ENCODE measurements around the gene DDN.
A peak's percentile ranks its signal among the peaks of the same experiment; 100 is the strongest.

Gene DDN

GRCh38 chr12:48991247-48992050, 7.7 kb downstream of the DDN start:
- Histone ChIP-seq H3K79me2 (ENCODE audit: control insufficient read depth, insufficient read depth, low read length, poor library complexity) (no peaks in the 10 kb centered on the region), H3K18ac (ENCODE audit: low read length) (no peak overlapping the region), H3K4me2 (ENCODE audit: low read length) (no peak overlapping the region), H2BK5ac (ENCODE audit: low read depth, low read length, poor library complexity) (no peak overlapping the region), H4K12ac (ENCODE audit: low read depth, low read length) (no peak overlapping the region), H3K27ac (ENCODE audit: low read depth, low read length) (no peak overlapping the region), H2BK120ac (ENCODE audit: insufficient read depth, low read length, poor library complexity) (no peak overlapping the region), H2BK12ac (ENCODE audit: low read length) (no peak overlapping the region), H4K8ac (ENCODE audit: low read depth, low read length) (no peak overlapping the region), H3K4me3 (ENCODE audit: low read depth, low read length) (no peak overlapping the region), H3K9ac (ENCODE audit: low read length) (no peak overlapping the region), H3K9me3 (ENCODE audit: insufficient read depth, low read depth, low read length) (no peaks in the 10 kb centered on the region), H3K27me3 (ENCODE audit: insufficient read depth, low read length) (peaks cover 10% of the 10 kb centered on the region), H3K4ac (ENCODE audit: low read depth, low read length) (no peak overlapping the region), H3K79me1 (ENCODE audit: low read length) (no peaks in the 10 kb centered on the region), H3K23ac (ENCODE audit: low read length) (no peak overlapping the region), H2AK5ac (ENCODE audit: low read length) (no peak overlapping the region), H3K4me1 (ENCODE audit: control insufficient read depth in 1 of 2, insufficient read depth in 2 of 2, low read length in 2 of 2) (peaks cover 4 to 5% of the 10 kb centered on the region in 2 experiments), H3K14ac (ENCODE audit: low read length) (no peak overlapping the region), H2AFZ (ENCODE audit: insufficient read depth, low read length, poor library complexity) (no peak overlapping the region), H4K91ac (ENCODE audit: low read depth, low read length) (no peak overlapping the region), H3K36me3 (ENCODE audit: control insufficient read depth in 1 of 2, insufficient read depth in 2 of 2, low read length in 2 of 2) (no peaks in the 10 kb centered on the region)
- no peak for DNase-seq
- no CpG with 5 or more reads among the region's 8 CpGs for WGBS (ENCODE audit: extremely low coverage, insufficient coverage, insufficient read length)

DNA sequence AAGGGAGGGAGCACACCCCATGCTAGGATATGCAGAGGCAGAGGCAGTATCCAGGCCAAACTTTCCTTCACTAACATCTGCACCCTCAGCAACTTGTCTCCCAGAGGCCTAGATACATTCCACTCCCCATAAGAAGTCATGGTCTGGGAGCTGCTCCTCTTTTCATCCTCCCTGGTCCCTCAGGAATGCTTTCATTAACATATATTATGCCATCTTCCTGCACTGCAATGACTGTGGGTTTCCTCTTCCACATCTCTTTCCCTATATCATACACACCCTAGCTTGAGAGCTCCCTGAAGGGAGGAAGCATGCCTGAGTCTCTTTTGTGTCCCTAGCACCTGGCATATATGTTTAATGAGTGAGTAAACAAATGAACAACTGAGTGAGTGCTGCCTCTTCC, 8.6 kb downstream of the DDN start:
- Histone ChIP-seq H3K79me2 (ENCODE audit: control insufficient read depth, insufficient read depth, low read length, poor library complexity) (no peaks in the 10 kb centered on the region), H2AK5ac (ENCODE audit: low read length) (no peak overlapping the region), H3K27ac (ENCODE audit: low read depth, low read length) (no peak overlapping the region), H3K9me3 (ENCODE audit: insufficient read depth, low read depth, low read length) (peaks cover 2% of the 10 kb centered on the region), H3K27me3 (ENCODE audit: insufficient read depth, low read length) (peaks cover 10% of the 10 kb centered on the region), H2BK120ac (ENCODE audit: insufficient read depth, low read length, poor library complexity) (no peak overlapping the region), H3K4me1 (ENCODE audit: control insufficient read depth in 1 of 2, insufficient read depth in 2 of 2, low read length in 2 of 2) (peaks cover 3 to 4% of the 10 kb centered on the region in 2 experiments), H4K8ac (ENCODE audit: low read depth, low read length) (no peak overlapping the region), H3K9ac (ENCODE audit: low read length) (no peak overlapping the region), H3K79me1 (ENCODE audit: low read length) (no peaks in the 10 kb centered on the region), H3K36me3 (ENCODE audit: control insufficient read depth in 1 of 2, insufficient read depth in 2 of 2, low read length in 2 of 2) (no peaks in the 10 kb centered on the region), H3K18ac (ENCODE audit: low read length) (no peak overlapping the region), H2BK12ac (ENCODE audit: low read length) (no peak overlapping the region), H3K4me2 (ENCODE audit: low read length) (no peak overlapping the region), H4K12ac (ENCODE audit: low read depth, low read length) (no peak overlapping the region), H3K23ac (ENCODE audit: low read length) (no peak overlapping the region), H3K4ac (ENCODE audit: low read depth, low read length) (no peak overlapping the region), H3K14ac (ENCODE audit: low read length) (no peak overlapping the region), H2BK5ac (ENCODE audit: low read depth, low read length, poor library complexity) (no peak overlapping the region), H2AFZ (ENCODE audit: insufficient read depth, low read length, poor library complexity) (no peak overlapping the region), H4K91ac (ENCODE audit: low read depth, low read length) (no peak overlapping the region), H3K4me3 (ENCODE audit: low read depth, low read length) (no peak overlapping the region)
- no peak for DNase-seq

- H3K9me3 ChIP-seq (ENCODE audit: insufficient read depth, low read depth, low read length) = peaks cover 2% of the 10 kb centered on the region
- no peak overlapping the region for H3K4ac ChIP-seq (ENCODE audit: low read depth, low read length)
- WGBS (ENCODE audit: extremely low coverage, insufficient coverage, insufficient read length) = no CpG with 5 or more reads among the region's 16 CpGs
- H2AK5ac ChIP-seq (ENCODE audit: low read length) = no peak overlapping the region
- H2AFZ ChIP-seq (ENCODE audit: insufficient read depth, low read length, poor library complexity) = no peak overlapping the region
- peaks cover 23% of the 10 kb centered on the region for H3K27me3 ChIP-seq (ENCODE audit: insufficient read depth, low read length)
- no peak overlapping the region for H4K91ac ChIP-seq (ENCODE audit: low read depth, low read length)
- H2BK12ac ChIP-seq (ENCODE audit: low read length) = no peak overlapping the region
- no peak overlapping the region for H3K9ac ChIP-seq (ENCODE audit: low read length)
- no peak overlapping the region for H2BK5ac ChIP-seq (ENCODE audit: low read depth, low read length, poor library complexity)
- no peaks in the 10 kb centered on the region for H3K79me1 ChIP-seq (ENCODE audit: low read length)
- H3K18ac ChIP-seq (ENCODE audit: low read length) = no peak overlapping the region
- H3K36me3 ChIP-seq (ENCODE audit: control insufficient read depth in 1 of 2, insufficient read depth in 2 of 2, low read length in 2 of 2) = no peaks in the 10 kb centered on the region
- no peaks in the 10 kb centered on the region for H3K79me2 ChIP-seq (ENCODE audit: control insufficient read depth, insufficient read depth, low read length, poor library complexity)
- H3K14ac ChIP-seq (ENCODE audit: low read length) = no peak overlapping the region
- no peak overlapping the region for H3K4me3 ChIP-seq (ENCODE audit: low read depth, low read length)
- H4K8ac ChIP-seq (ENCODE audit: low read depth, low read length) = no peak overlapping the region
- peak; percentile 70 to 87 for DNase-seq
- no peak overlapping the region for H3K23ac ChIP-seq (ENCODE audit: low read length)
- H3K4me1 ChIP-seq (ENCODE audit: control insufficient read depth in 1 of 2, insufficient read depth in 2 of 2, low read length in 2 of 2) = no peaks in the 10 kb centered on the region
- H3K4me2 ChIP-seq (ENCODE audit: low read length) = no peak overlapping the region
- no peak overlapping the region for H4K12ac ChIP-seq (ENCODE audit: low read depth, low read length)
- no peak overlapping the region for H3K27ac ChIP-seq (ENCODE audit: low read depth, low read length)
- H2BK120ac ChIP-seq (ENCODE audit: insufficient read depth, low read length, poor library complexity) = no peak overlapping the region
Measured at GRCh38 chr12:48988030-48988649, 11.0 kb downstream of the DDN start.

DNA sequence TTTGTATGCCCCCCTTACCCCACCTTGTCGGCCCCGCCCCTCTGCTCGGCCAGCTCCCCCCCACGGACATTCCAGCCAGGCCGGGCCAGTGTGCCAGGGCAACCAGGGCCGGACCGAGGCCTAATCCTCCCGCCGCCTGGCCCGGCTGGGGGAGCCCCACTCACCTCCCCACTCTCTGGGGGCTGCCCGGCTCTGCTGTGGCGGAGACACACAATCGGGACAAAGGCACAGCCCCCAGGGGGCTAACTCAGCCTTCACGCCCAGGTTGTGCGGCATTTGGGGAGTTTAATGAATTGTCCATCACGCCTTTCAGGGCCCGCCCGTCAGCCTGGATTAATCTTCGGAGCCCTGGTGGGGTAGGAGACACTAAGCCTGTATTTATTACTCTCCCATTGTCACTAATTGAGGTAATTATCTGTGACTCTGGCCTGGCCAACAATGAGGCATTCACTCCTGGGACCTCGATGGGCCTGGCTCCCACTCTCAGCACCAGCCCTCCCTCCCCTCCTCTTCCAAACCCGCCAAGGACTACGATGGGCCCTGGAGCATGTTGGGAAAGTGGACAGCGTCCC, 12.4 kb downstream of the DDN start:
- Histone ChIP-seq H2BK12ac (ENCODE audit: low read length) (no peak overlapping the region), H3K4ac (ENCODE audit: low read depth, low read length) (no peak overlapping the region), H2BK5ac (ENCODE audit: low read depth, low read length, poor library complexity) (no peak overlapping the region), H3K27ac (ENCODE audit: low read depth, low read length) (no peak overlapping the region), H3K23ac (ENCODE audit: low read length) (no peak overlapping the region), H3K4me1 (ENCODE audit: control insufficient read depth in 1 of 2, insufficient read depth in 2 of 2, low read length in 2 of 2) (no peaks in the 10 kb centered on the region), H3K4me2 (ENCODE audit: low read length) (no peak overlapping the region), H2AFZ (ENCODE audit: insufficient read depth, low read length, poor library complexity) (no peak overlapping the region), H2BK120ac (ENCODE audit: insufficient read depth, low read length, poor library complexity) (no peak overlapping the region), H3K4me3 (ENCODE audit: low read depth, low read length) (no peak overlapping the region), H3K79me1 (ENCODE audit: low read length) (no peaks in the 10 kb centered on the region), H3K9me3 (ENCODE audit: insufficient read depth, low read depth, low read length) (peaks cover 2% of the 10 kb centered on the region), H3K36me3 (ENCODE audit: control insufficient read depth in 1 of 2, insufficient read depth in 2 of 2, low read length in 2 of 2) (no peaks in the 10 kb centered on the region), H3K9ac (ENCODE audit: low read length) (no peak overlapping the region), H3K79me2 (ENCODE audit: control insufficient read depth, insufficient read depth, low read length, poor library complexity) (no peaks in the 10 kb centered on the region), H3K14ac (ENCODE audit: low read length) (no peak overlapping the region), H2AK5ac (ENCODE audit: low read length) (no peak overlapping the region), H4K91ac (ENCODE audit: low read depth, low read length) (no peak overlapping the region), H3K27me3 (ENCODE audit: insufficient read depth, low read length) (peaks cover 34% of the 10 kb centered on the region), H4K8ac (ENCODE audit: low read depth, low read length) (no peak overlapping the region), H4K12ac (ENCODE audit: low read depth, low read length) (no peak overlapping the region), H3K18ac (ENCODE audit: low read length) (no peak overlapping the region)
- WGBS (ENCODE audit: extremely low coverage, insufficient coverage, insufficient read length) = no CpG with 5 or more reads among the region's 23 CpGs
- no peak for DNase-seq

All from trophoblast cell (in vitro differentiated cells and primary cell).